Measurements from ENCODE around the gene KIF18B. TPM values are rescaled to one million over a fixed set of nuclear protein-coding genes. Genes with fewer than 3 reads are reported as not detected.

The KIF18B gene
- polyA plus RNA-seq, 1 donor from 2014 or later = not detected

- H3K27me3 Mint-ChIP-seq = no peaks in the 10 kb centered on the region
- H3K4me3 Mint-ChIP-seq = no peak overlapping the region
- no peaks in the 10 kb centered on the region for H3K9me3 Mint-ChIP-seq
- H3K36me3 Mint-ChIP-seq = peaks cover 2% of the 10 kb centered on the region
- H3K4me1 Mint-ChIP-seq = no peaks in the 10 kb centered on the region
- H3K27ac Mint-ChIP-seq = no peak overlapping the region
These were observed 68.8 kb downstream of the KIF18B start for GRCh38 chr17:44878627-44879221.

DNA sequence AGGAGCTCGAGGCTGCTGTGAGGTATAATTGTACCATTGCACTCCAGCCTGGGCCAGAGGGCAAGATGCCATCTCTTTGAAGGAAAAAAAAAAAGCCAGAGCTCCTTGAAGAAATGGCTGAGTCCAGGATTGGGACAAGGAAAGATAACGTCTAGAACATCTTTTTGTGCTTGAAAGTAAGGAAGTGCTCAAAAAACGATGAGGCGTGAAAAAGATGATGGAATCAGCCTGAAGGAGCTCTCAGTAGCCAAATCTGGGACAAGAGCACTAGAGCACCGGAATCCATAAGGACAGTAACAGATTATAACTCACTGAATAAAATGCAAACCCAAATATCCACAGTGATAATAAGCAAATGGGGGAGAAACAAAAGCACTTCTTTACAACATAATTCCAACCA, 70.5 kb downstream of the KIF18B start:
- Mint-ChIP-seq H3K27ac (no peak overlapping the region), H3K36me3 (peaks cover 2% of the 10 kb centered on the region), H3K4me1 (no peaks in the 10 kb centered on the region), H3K9me3 (no peaks in the 10 kb centered on the region), H3K4me3 (no peak overlapping the region), H3K27me3 (no peaks in the 10 kb centered on the region)

GRCh38 chr17:44875761-44876160, 71.8 kb downstream of the KIF18B start:
- Mint-ChIP-seq H3K4me3 (no peak overlapping the region), H3K9me3 (no peaks in the 10 kb centered on the region), H3K36me3 (peaks cover 5% of the 10 kb centered on the region), H3K4me1 (no peaks in the 10 kb centered on the region), H3K27ac (no peak overlapping the region), H3K27me3 (no peaks in the 10 kb centered on the region)

Other genes starting within 250 kb of the KIF18B start
- gene DBF4B, start 239.1 kb downstream of the KIF18B start, polyA plus RNA-seq = 1.1 TPM
- gene ADAM11, start 188.8 kb downstream of the KIF18B start, polyA plus RNA-seq = not detected
- 0.15 TPM for gene GJC1, start 117.5 kb downstream of the KIF18B start, polyA plus RNA-seq
- not detected for gene HIGD1B, start 99.9 kb downstream of the KIF18B start, polyA plus RNA-seq
- gene EFTUD2, start 48.3 kb downstream of the KIF18B start, polyA plus RNA-seq = 67.1 TPM
- gene GFAP, start 32.3 kb downstream of the KIF18B start, polyA plus RNA-seq = 0.45 TPM
- not detected for gene C1QL1, start 20.5 kb upstream of the KIF18B start, polyA plus RNA-seq
- gene DCAKD, start 103.9 kb upstream of the KIF18B start, polyA plus RNA-seq = 13.8 TPM
- gene NMT1, start 113.5 kb upstream of the KIF18B start, polyA plus RNA-seq = 84.4 TPM
- not detected for gene PLCD3, start 184.7 kb upstream of the KIF18B start, polyA plus RNA-seq
- 17.6 TPM for gene ACBD4, start 187.9 kb upstream of the KIF18B start, polyA plus RNA-seq
- 3.6 TPM for gene HEXIM1, start 200.7 kb upstream of the KIF18B start, polyA plus RNA-seq
- 6.3 TPM for gene HEXIM2, start 214.1 kb upstream of the KIF18B start, polyA plus RNA-seq

Measured in IgD-negative memory B cell (primary cell).